HCT116 (cell line): Measurements from ENCODE around the gene SPEN.

ENCODE experiments used
- CTCF ChIP-seq, 3 experiments: fragments of 200-600 bp in 1 of 3; sonication (generic) in 1 of 3; IDR thresholded peaks in 2 of 3; conservative IDR thresholded peaks in 1 of 3; 2 replicates each; pipeline ENCODE4 v1.5.1; 2012 to 2017; ENCODE audit warnings: low read depth in 2 of 3, low read length in 2 of 3, antibody characterized with exemption in 1 of 3, borderline replicate concordance in 1 of 3, control low read depth in 1 of 3, mild to moderate bottlenecking in 1 of 3, mixed read lengths in 1 of 3, mixed run types in 1 of 3, moderate library complexity in 1 of 3; ENCODE audit not compliant: insufficient read depth in 1 of 3
- EZH2phosphoT487 ChIP-seq: fragments of 200-600 bp; IDR thresholded peaks from 2 replicates; pipeline ENCODE4 v1.6.1; 2018; ENCODE audit warnings: antibody characterized with exemption, borderline replicate concordance
- JUND ChIP-seq: IDR thresholded peaks from 2 replicates; pipeline ENCODE4 v1.6.1; 2012

GRCh38 chr1:15935056-15935950 is 87.8 kb downstream of the SPEN start:
- TF ChIP-seq CTCF (IDR thresholded peaks at IDR 0.05 in 2 of 3, conservative IDR thresholded peaks at IDR 0.05 in 1 of 3; ENCODE audit: borderline replicate concordance in 1 of 3, insufficient read depth in 1 of 3, low read depth in 2 of 3, low read length in 2 of 3) = no peak
- TF ChIP-seq EZH2phosphoT487 = no peak
- TF ChIP-seq JUND = no peak
